IgD-negative memory B cell (primary cell): ENCODE data around the gene ASIC3. TPM values are rescaled to one million over a fixed set of nuclear protein-coding genes. Genes with fewer than 3 reads are reported as not detected.
A peak's percentile ranks its signal among the peaks of the same experiment; 100 is the strongest.
"Not testable (repeated sequence)": the region's sequence is repeated elsewhere in the genome, so short reads cannot be mapped to it uniquely, and the experiment has no call there.

Source experiments
- H3K27ac Mint-ChIP-seq, 3 donors: one replicate each; pipeline ENCODE4 v1.8.0; 2020 to 2022; ENCODE audit warnings: mild to moderate bottlenecking in 3 of 3, mixed read lengths in 3 of 3, moderate library complexity in 1 of 3
- H3K27me3 Mint-ChIP-seq: one replicate; pipeline ENCODE4 v1.8.0; 2021; ENCODE audit warnings: mixed read lengths
- H3K36me3 Mint-ChIP-seq: one replicate; pipeline ENCODE4 v1.8.0; 2020; ENCODE audit warnings: mild to moderate bottlenecking, mixed read lengths
- H3K4me1 Mint-ChIP-seq, 3 donors: one replicate each; pipeline ENCODE4 v1.8.0; 2020 to 2022; ENCODE audit warnings: mixed read lengths in 3 of 3, mild to moderate bottlenecking in 1 of 3
- H3K4me3 Mint-ChIP-seq, 4 donors: one replicate each; pipeline ENCODE4 v1.8.0; 2020 to 2022; ENCODE audit warnings: mild to moderate bottlenecking in 4 of 4, mixed read lengths in 4 of 4, moderate library complexity in 3 of 4
- H3K9me3 Mint-ChIP-seq, 3 donors: one replicate each; pipeline ENCODE4 v1.8.0; 2020 to 2021; ENCODE audit warnings: mixed read lengths in 3 of 3, mild to moderate bottlenecking in 1 of 3
- polyA plus RNA-seq: library from polyadenylated mRNA; unstranded; fragments of 300-500 nt; fragmentation: Illumina TruSeq; gene quantifications from one replicate; pipeline ENCODE4 v1.2.3, GENCODE V29; 2021

Gene ASIC3
- polyA plus RNA-seq, 1 donor from 2014 or later, result not detected

- peaks cover 0 to 1% (median 1%) of the 10 kb centered on the region in 3 donors for H3K9me3 Mint-ChIP-seq
- H3K27ac Mint-ChIP-seq, result peak overlapping the region; percentile 53 to 95 (median 84)
- H3K27me3 Mint-ChIP-seq, result peaks cover 13% of the 10 kb centered on the region
- H3K4me1 Mint-ChIP-seq, result peaks cover 18 to 28% (median 26%) of the 10 kb centered on the region in 3 donors
- peak overlapping the region in 3 of 4 donors; percentile 6 to 58 (median 9) for H3K4me3 Mint-ChIP-seq
- H3K36me3 Mint-ChIP-seq, result peaks cover 3% of the 10 kb centered on the region
These were observed 37.8 kb upstream of the ASIC3 start for GRCh38 chr7:151010307-151011096.

GRCh38 chr7:151011097-151011409 lies 37.3 kb upstream of the ASIC3 start:
- H3K4me3 Mint-ChIP-seq, result peak overlapping the region in 2 of 4 donors; percentile 58 to 67
- peaks cover 3% of the 10 kb centered on the region for H3K36me3 Mint-ChIP-seq
- H3K27me3 Mint-ChIP-seq, result peaks cover 13% of the 10 kb centered on the region
- peak overlapping the region; percentile 53 to 95 (median 84) for H3K27ac Mint-ChIP-seq
- H3K9me3 Mint-ChIP-seq, result peaks cover 0 to 1% (median 1%) of the 10 kb centered on the region in 3 donors
- H3K4me1 Mint-ChIP-seq, result peaks cover 20 to 30% (median 27%) of the 10 kb centered on the region in 3 donors

- not testable (repeated sequence) for H3K36me3 Mint-ChIP-seq, H3K9me3 Mint-ChIP-seq
- Mint-ChIP-seq H3K27ac (peak overlapping the region in 2 of 3 donors; percentile 97 to 100), H3K4me1 (peaks cover 20 to 30% (median 27%) of the 10 kb centered on the region in 3 donors), H3K4me3 (peak overlapping the region in 1 of 4 donors; percentile 77), H3K27me3 (peaks cover 13% of the 10 kb centered on the region)
These were observed 36.7 kb upstream of the ASIC3 start for GRCh38 chr7:151011616-151012015.

- peaks cover 13% of the 10 kb centered on the region for H3K27me3 Mint-ChIP-seq
- H3K4me1 Mint-ChIP-seq, result peaks cover 20 to 30% (median 27%) of the 10 kb centered on the region in 3 donors
- H3K36me3 Mint-ChIP-seq, result peaks cover 3% of the 10 kb centered on the region
- H3K4me3 Mint-ChIP-seq, result peak overlapping the region in 3 of 4 donors; percentile 44 to 77 (median 70)
- peak overlapping the region; percentile 48 to 100 (median 97) for H3K27ac Mint-ChIP-seq
- peaks cover 0 to 1% (median 1%) of the 10 kb centered on the region in 3 donors for H3K9me3 Mint-ChIP-seq
These were observed 36.2 kb upstream of the ASIC3 start for GRCh38 chr7:151012031-151012692.

GRCh38 chr7:151012911-151013347 lies 35.4 kb upstream of the ASIC3 start:
- H3K36me3 Mint-ChIP-seq, result peaks cover 3% of the 10 kb centered on the region
- H3K4me1 Mint-ChIP-seq, result peaks cover 24 to 31% (median 31%) of the 10 kb centered on the region in 3 donors
- peak overlapping the region; percentile 81 to 100 (median 97) for H3K27ac Mint-ChIP-seq
- peaks cover 11% of the 10 kb centered on the region for H3K27me3 Mint-ChIP-seq
- H3K4me3 Mint-ChIP-seq, result peak overlapping the region; percentile 41 to 81 (median 56)
- peaks cover 0 to 1% (median 1%) of the 10 kb centered on the region in 3 donors for H3K9me3 Mint-ChIP-seq

GRCh38 chr7:151013356-151013732 lies 35.0 kb upstream of the ASIC3 start:
- peak overlapping the region; percentile 97 to 100 (median 97) for H3K27ac Mint-ChIP-seq
- H3K4me3 Mint-ChIP-seq, result peak overlapping the region in 3 of 4 donors; percentile 41 to 98 (median 95)
- peaks cover 24 to 30% (median 27%) of the 10 kb centered on the region in 3 donors for H3K4me1 Mint-ChIP-seq
- peaks cover 0 to 1% (median 1%) of the 10 kb centered on the region in 3 donors for H3K9me3 Mint-ChIP-seq
- H3K36me3 Mint-ChIP-seq, result peaks cover 3% of the 10 kb centered on the region
- H3K27me3 Mint-ChIP-seq, result peaks cover 12% of the 10 kb centered on the region

GRCh38 chr7:151013733-151014497 lies 34.4 kb upstream of the ASIC3 start:
- H3K4me1 Mint-ChIP-seq, result peaks cover 22 to 31% (median 27%) of the 10 kb centered on the region in 3 donors
- peaks cover 13% of the 10 kb centered on the region for H3K27me3 Mint-ChIP-seq
- H3K9me3 Mint-ChIP-seq, result peaks cover 0 to 1% (median 0%) of the 10 kb centered on the region in 3 donors
- peaks cover 3% of the 10 kb centered on the region for H3K36me3 Mint-ChIP-seq
- peak overlapping the region; percentile 88 to 98 (median 96) for H3K4me3 Mint-ChIP-seq
- H3K27ac Mint-ChIP-seq, result peak overlapping the region; percentile 97 to 100 (median 97)

- Mint-ChIP-seq H3K9me3 (peaks cover 0 to 1% (median 0%) of the 10 kb centered on the region in 3 donors), H3K27ac (peak overlapping the region; percentile 97 to 100 (median 97)), H3K4me1 (peaks cover 22 to 34% (median 31%) of the 10 kb centered on the region in 3 donors), H3K27me3 (peaks cover 21% of the 10 kb centered on the region), H3K36me3 (peaks cover 3% of the 10 kb centered on the region), H3K4me3 (peak overlapping the region; percentile 59 to 98 (median 93))
These were observed 33.4 kb upstream of the ASIC3 start for GRCh38 chr7:151014950-151015349.

- Mint-ChIP-seq H3K27ac (peak overlapping the region in 2 of 3 donors; percentile 97 to 100), H3K9me3 (peaks cover 0 to 1% (median 0%) of the 10 kb centered on the region in 3 donors), H3K4me3 (peak overlapping the region in 2 of 4 donors; percentile 19 to 70), H3K27me3 (peaks cover 24% of the 10 kb centered on the region), H3K36me3 (peaks cover 3% of the 10 kb centered on the region), H3K4me1 (peaks cover 26 to 34% (median 30%) of the 10 kb centered on the region in 3 donors)
These were observed 32.4 kb upstream of the ASIC3 start for GRCh38 chr7:151015967-151016366.

- peaks cover 26 to 34% (median 28%) of the 10 kb centered on the region in 3 donors for H3K4me1 Mint-ChIP-seq
- peak overlapping the region in 2 of 4 donors; percentile 19 to 70 for H3K4me3 Mint-ChIP-seq
- H3K27ac Mint-ChIP-seq, result peak overlapping the region in 2 of 3 donors; percentile 83 to 90
- peaks cover 0 to 1% (median 0%) of the 10 kb centered on the region in 3 donors for H3K9me3 Mint-ChIP-seq
- peaks cover 28% of the 10 kb centered on the region for H3K27me3 Mint-ChIP-seq
- H3K36me3 Mint-ChIP-seq, result peaks cover 3% of the 10 kb centered on the region
These were observed 31.8 kb upstream of the ASIC3 start for GRCh38 chr7:151016505-151016904.

GRCh38 chr7:151016942-151017341 lies 31.4 kb upstream of the ASIC3 start:
- Mint-ChIP-seq H3K9me3 (peaks cover 0 to 1% (median 0%) of the 10 kb centered on the region in 3 donors), H3K27me3 (peaks cover 31% of the 10 kb centered on the region), H3K4me1 (peaks cover 23 to 31% (median 28%) of the 10 kb centered on the region in 3 donors), H3K4me3 (peak overlapping the region in 2 of 4 donors; percentile 70 to 92), H3K36me3 (peaks cover 3% of the 10 kb centered on the region), H3K27ac (peak overlapping the region; percentile 67 to 96 (median 90))

- H3K36me3 Mint-ChIP-seq, result peaks cover 3% of the 10 kb centered on the region
- peak overlapping the region; percentile 70 to 92 (median 86) for H3K4me3 Mint-ChIP-seq
- peaks cover 0 to 1% (median 0%) of the 10 kb centered on the region in 3 donors for H3K9me3 Mint-ChIP-seq
- peaks cover 29% of the 10 kb centered on the region for H3K27me3 Mint-ChIP-seq
- H3K4me1 Mint-ChIP-seq, result peaks cover 22 to 31% (median 27%) of the 10 kb centered on the region in 3 donors
- H3K27ac Mint-ChIP-seq, result peak overlapping the region; percentile 53 to 96 (median 90)
These were observed 30.9 kb upstream of the ASIC3 start for GRCh38 chr7:151017370-151017952.

GRCh38 chr7:151017953-151018420 lies 30.3 kb upstream of the ASIC3 start:
- peaks cover 22 to 27% (median 26%) of the 10 kb centered on the region in 3 donors for H3K4me1 Mint-ChIP-seq
- peak overlapping the region; percentile 90 to 96 (median 94) for H3K27ac Mint-ChIP-seq
- H3K4me3 Mint-ChIP-seq, result peak overlapping the region; percentile 70 to 92 (median 86)

More at GRCh38 chr7:151017953-151018420, 30.3 kb upstream of the ASIC3 start:
- peaks cover 0 to 1% (median 0%) of the 10 kb centered on the region in 3 donors for H3K9me3 Mint-ChIP-seq
- H3K27me3 Mint-ChIP-seq, result peaks cover 29% of the 10 kb centered on the region
- H3K36me3 Mint-ChIP-seq, result peaks cover 3% of the 10 kb centered on the region
